Fibroblast of lung (primary cell): Measurements from ENCODE around the gene MAGEF1. TPM values are rescaled to one million over a fixed set of nuclear protein-coding genes. Genes with fewer than 3 reads are reported as not detected.

ENCODE experiments used
- DNase-seq, 2 donors: peaks; one replicate each; pipeline versions ENCODE4 v3.0.0 to v3.0.0-alpha.2; 2010; ENCODE audit warnings: low read depth in 2 of 2
- H2AFZ ChIP-seq: 2 replicates; pipeline ENCODE4 v1.5.1; 2012; ENCODE audit warnings: low read length, control low read depth, inconsistent platforms
- H3K27ac ChIP-seq: 2 replicates; pipeline ENCODE4 v1.5.1; 2011; ENCODE audit warnings: low read length, control low read depth; ENCODE audit not compliant: insufficient read depth
- H3K27me3 ChIP-seq: 2 replicates; pipeline ENCODE4 v1.5.1; 2011; ENCODE audit warnings: mild to moderate bottlenecking, low read length; ENCODE audit not compliant: control insufficient read depth, insufficient read depth
- H3K36me3 ChIP-seq: 2 replicates; pipeline ENCODE4 v1.5.1; 2011; ENCODE audit warnings: low read length; ENCODE audit not compliant: control insufficient read depth, insufficient read depth
- H3K4me1 ChIP-seq: 2 replicates; pipeline ENCODE4 v1.5.1; 2011; ENCODE audit warnings: low read length; ENCODE audit not compliant: control insufficient read depth, insufficient read depth; ENCODE audit errors: extremely low read depth
- H3K4me2 ChIP-seq: 2 replicates; pipeline ENCODE4 v1.5.1; 2011; ENCODE audit warnings: low read length, control low read depth; ENCODE audit not compliant: insufficient read depth; ENCODE audit errors: extremely low read depth
- H3K4me3 ChIP-seq, 4 experiments: fragments of 200-600 bp in 1 of 4; sonication (generic) in 1 of 4; replicated peaks in 1 of 4; 2 replicates each; pipeline ENCODE4 v1.5.1; 2011 to 2016; ENCODE audit warnings: low read length in 4 of 4, low read depth in 3 of 4, mild to moderate bottlenecking in 3 of 4, control low read depth in 2 of 4, inconsistent platforms in 1 of 4, mixed read lengths in 1 of 4; ENCODE audit not compliant: insufficient read depth in 1 of 4; ENCODE audit errors: control extremely low read depth in 1 of 4
- H3K79me2 ChIP-seq: 2 replicates; pipeline ENCODE4 v1.5.1; 2012; ENCODE audit warnings: mild to moderate bottlenecking, low read length, inconsistent platforms; ENCODE audit not compliant: control insufficient read depth, insufficient read depth
- H3K9ac ChIP-seq: 2 replicates; pipeline ENCODE4 v1.5.1; 2011; ENCODE audit warnings: mild to moderate bottlenecking, low read length, control low read depth; ENCODE audit not compliant: insufficient read depth
- H3K9me3 ChIP-seq: 2 replicates; pipeline ENCODE4 v1.5.1; 2012; ENCODE audit warnings: low read depth, low read length; ENCODE audit not compliant: control insufficient read depth, insufficient read depth
- H4K20me1 ChIP-seq: 2 replicates; pipeline ENCODE4 v1.5.1; 2011; ENCODE audit warnings: low read length; ENCODE audit not compliant: control insufficient read depth, insufficient read depth; ENCODE audit errors: extremely low read depth
- EZH2 ChIP-seq: IDR thresholded peaks from 2 replicates; pipeline ENCODE4 v1.5.1; 2012; ENCODE audit warnings: low read length, control low read depth, mild to moderate bottlenecking; ENCODE audit errors: missing control alignments
- polyA plus RNA-seq, 2 donors: library from polyadenylated mRNA; depleted of rRNA in 1 of 2; stranded (reverse) in 1 of 2; unstranded in 1 of 2; fragments of >200 nt; gene quantifications; 2 replicates each; pipeline ENCODE4 v1.2.1, GENCODE V29; 2011 to 2012; ENCODE audit warnings: missing spikeins in 1 of 2
- total RNA-seq: library from RNA; depleted of rRNA; stranded (reverse); fragments of >200 nt; gene quantifications from 2 replicates; pipeline ENCODE4 v1.2.1, GENCODE V29; 2014
- TF ChIP-seq, protein P1 (sequence below), 2 donors: IDR thresholded peaks in 1 of 2; conservative IDR thresholded peaks in 1 of 2; 1 replicate in 1 of 2; 2 replicates in 1 of 2; pipeline ENCODE4 v1.5.1; 2011 to 2012; ENCODE audit warnings: low read length in 2 of 2, control low read depth in 1 of 2, inconsistent platforms in 1 of 2, low read depth in 1 of 2, mild to moderate bottlenecking in 1 of 2

MAGEF1 gene
- total and polyA plus RNA-seq, 2 donors (not counting 1 experiment from before 2014, with no cell fraction given) = 21.5 to 22.6 TPM

- TF ChIP-seq EZH2 = no peak
- TF ChIP-seq, protein P1, sequence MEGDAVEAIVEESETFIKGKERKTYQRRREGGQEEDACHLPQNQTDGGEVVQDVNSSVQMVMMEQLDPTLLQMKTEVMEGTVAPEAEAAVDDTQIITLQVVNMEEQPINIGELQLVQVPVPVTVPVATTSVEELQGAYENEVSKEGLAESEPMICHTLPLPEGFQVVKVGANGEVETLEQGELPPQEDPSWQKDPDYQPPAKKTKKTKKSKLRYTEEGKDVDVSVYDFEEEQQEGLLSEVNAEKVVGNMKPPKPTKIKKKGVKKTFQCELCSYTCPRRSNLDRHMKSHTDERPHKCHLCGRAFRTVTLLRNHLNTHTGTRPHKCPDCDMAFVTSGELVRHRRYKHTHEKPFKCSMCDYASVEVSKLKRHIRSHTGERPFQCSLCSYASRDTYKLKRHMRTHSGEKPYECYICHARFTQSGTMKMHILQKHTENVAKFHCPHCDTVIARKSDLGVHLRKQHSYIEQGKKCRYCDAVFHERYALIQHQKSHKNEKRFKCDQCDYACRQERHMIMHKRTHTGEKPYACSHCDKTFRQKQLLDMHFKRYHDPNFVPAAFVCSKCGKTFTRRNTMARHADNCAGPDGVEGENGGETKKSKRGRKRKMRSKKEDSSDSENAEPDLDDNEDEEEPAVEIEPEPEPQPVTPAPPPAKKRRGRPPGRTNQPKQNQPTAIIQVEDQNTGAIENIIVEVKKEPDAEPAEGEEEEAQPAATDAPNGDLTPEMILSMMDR (conservative IDR thresholded peaks at IDR 0.05 in 1 of 2, IDR thresholded peaks at IDR 0.05 in 1 of 2; ENCODE audit: low read depth in 1 of 2, low read length in 2 of 2) = no peak
- Histone ChIP-seq H3K27ac (no peak overlapping the region), H3K36me3 (no peaks in the 10 kb centered on the region), H3K9me3 (no peaks in the 10 kb centered on the region), H2AFZ (no peak overlapping the region), H3K27me3 (no peaks in the 10 kb centered on the region), H3K4me2 (no peak overlapping the region), H4K20me1 (no peaks in the 10 kb centered on the region), H3K4me1 (peaks cover 8% of the 10 kb centered on the region), H3K79me2 (no peaks in the 10 kb centered on the region), H3K4me3 (no peak overlapping the region), H3K9ac (no peak overlapping the region)
- DNase-seq = no peak
Measured at GRCh38 chr3:184760337-184761074, 48.6 kb upstream of the MAGEF1 start.

GRCh38 chr3:184759666-184760200, 47.9 kb upstream of the MAGEF1 start:
- Histone ChIP-seq H3K4me2 (no peak overlapping the region), H3K4me3 (no peak overlapping the region), H3K4me1 (peaks cover 8% of the 10 kb centered on the region), H3K27ac (no peak overlapping the region), H3K27me3 (no peaks in the 10 kb centered on the region), H3K79me2 (no peaks in the 10 kb centered on the region), H3K9ac (no peak overlapping the region), H4K20me1 (no peaks in the 10 kb centered on the region), H2AFZ (no peak overlapping the region), H3K36me3 (no peaks in the 10 kb centered on the region), H3K9me3 (no peaks in the 10 kb centered on the region)
- no peak for DNase-seq
- TF ChIP-seq, protein P1 (conservative IDR thresholded peaks at IDR 0.05 in 1 of 2, IDR thresholded peaks at IDR 0.05 in 1 of 2; ENCODE audit: low read depth in 1 of 2, low read length in 2 of 2) = no peak
- no peak for TF ChIP-seq EZH2

GRCh38 chr3:184758056-184758455, 46.2 kb upstream of the MAGEF1 start:
- Histone ChIP-seq H3K79me2 (no peaks in the 10 kb centered on the region), H2AFZ (no peak overlapping the region), H3K27ac (no peak overlapping the region), H3K27me3 (no peaks in the 10 kb centered on the region), H4K20me1 (no peaks in the 10 kb centered on the region), H3K9me3 (no peaks in the 10 kb centered on the region), H3K36me3 (no peaks in the 10 kb centered on the region), H3K4me3 (no peak overlapping the region), H3K4me2 (no peak overlapping the region), H3K9ac (no peak overlapping the region), H3K4me1 (peaks cover 8% of the 10 kb centered on the region)
- TF ChIP-seq, protein P1 (conservative IDR thresholded peaks at IDR 0.05 in 1 of 2, IDR thresholded peaks at IDR 0.05 in 1 of 2; ENCODE audit: low read depth in 1 of 2, low read length in 2 of 2) = no peak
- no peak for TF ChIP-seq EZH2
- DNase-seq = no peak
